Mesodermal cell (in vitro differentiated cells): ENCODE measurements around the gene FMN1.

ENCODE experiments used
- H3K27ac ChIP-seq: 2 replicates; pipeline ENCODE4 v1.7.0; 2013; ENCODE audit warnings: mild to moderate bottlenecking, low read depth, low read length, moderate library complexity; ENCODE audit not compliant: severe bottlenecking
- H3K36me3 ChIP-seq: 2 replicates; pipeline ENCODE4 v1.7.1; 2013; ENCODE audit warnings: mild to moderate bottlenecking, low read length, moderate library complexity; ENCODE audit not compliant: control insufficient read depth, insufficient read depth
- H3K4me1 ChIP-seq: one replicate; pipeline ENCODE4 v1.7.1; 2013; ENCODE audit warnings: mild to moderate bottlenecking, low read length; ENCODE audit not compliant: insufficient read depth, control insufficient read depth, poor library complexity, severe bottlenecking
- H3K4me3 ChIP-seq: 2 replicates; pipeline ENCODE4 v1.7.0; 2013; ENCODE audit warnings: low read length, control low read depth, mild to moderate bottlenecking; ENCODE audit not compliant: insufficient read depth, poor library complexity, severe bottlenecking; ENCODE audit errors: extremely low read depth
- H3K9me3 ChIP-seq: 2 replicates; pipeline ENCODE4 v1.7.1; 2013; ENCODE audit warnings: mild to moderate bottlenecking, low read length, moderate library complexity; ENCODE audit not compliant: control insufficient read depth
- WGBS, 2 experiments: methylation state at CpG; one replicate each; pipeline ENCODE4 v1.1.5; 2013; ENCODE audit warnings: missing lambda C conversion rate in 2 of 2; ENCODE audit not compliant: insufficient coverage in 2 of 2; 5-methylcytosine and 5-hydroxymethylcytosine counted together

FMN1 gene

DNA sequence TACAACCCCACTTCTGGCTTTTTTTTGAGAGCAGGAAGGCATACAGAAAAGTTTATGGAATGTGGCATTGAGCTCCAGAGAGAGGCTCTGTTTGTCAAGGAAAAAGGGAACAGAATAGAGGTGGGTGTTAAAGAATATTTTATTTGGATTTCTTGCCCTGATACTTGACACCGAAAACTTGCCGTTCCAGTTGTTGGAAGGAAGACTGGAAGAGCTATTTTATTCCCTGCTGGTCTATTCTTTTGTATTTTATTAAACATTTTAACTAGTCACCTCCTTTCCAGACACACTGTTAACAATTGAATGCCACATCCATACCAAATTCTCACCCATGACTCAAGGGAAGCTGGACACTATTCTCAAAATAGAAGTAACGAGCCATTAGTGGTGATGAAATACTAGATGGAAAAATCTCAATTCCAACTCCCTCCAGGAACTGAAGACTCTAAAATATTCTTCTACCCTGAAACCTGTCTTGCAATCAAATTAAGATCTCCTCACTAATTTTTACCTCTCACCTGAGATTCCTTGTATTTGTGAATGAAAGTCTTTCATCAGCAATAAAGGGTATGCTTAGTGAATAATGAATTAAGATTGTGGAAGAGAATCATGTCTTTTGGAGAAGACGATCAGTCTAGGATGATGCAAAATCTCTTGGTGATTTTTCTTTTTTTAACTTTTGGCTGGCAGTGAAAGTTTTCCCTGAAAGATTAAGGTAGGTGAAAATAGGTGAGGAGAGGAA, 448.2 kb downstream of the FMN1 start:
- Histone ChIP-seq H3K9me3 (peaks cover 3% of the 10 kb centered on the region), H3K27ac (no peak overlapping the region), H3K36me3 (no peaks in the 10 kb centered on the region), H3K4me3 (no peak overlapping the region), H3K4me1 (no peaks in the 10 kb centered on the region)
- WGBS, 2 experiments, result 96 to 100% methylated on average over 1 of the region's 4 CpGs

DNA sequence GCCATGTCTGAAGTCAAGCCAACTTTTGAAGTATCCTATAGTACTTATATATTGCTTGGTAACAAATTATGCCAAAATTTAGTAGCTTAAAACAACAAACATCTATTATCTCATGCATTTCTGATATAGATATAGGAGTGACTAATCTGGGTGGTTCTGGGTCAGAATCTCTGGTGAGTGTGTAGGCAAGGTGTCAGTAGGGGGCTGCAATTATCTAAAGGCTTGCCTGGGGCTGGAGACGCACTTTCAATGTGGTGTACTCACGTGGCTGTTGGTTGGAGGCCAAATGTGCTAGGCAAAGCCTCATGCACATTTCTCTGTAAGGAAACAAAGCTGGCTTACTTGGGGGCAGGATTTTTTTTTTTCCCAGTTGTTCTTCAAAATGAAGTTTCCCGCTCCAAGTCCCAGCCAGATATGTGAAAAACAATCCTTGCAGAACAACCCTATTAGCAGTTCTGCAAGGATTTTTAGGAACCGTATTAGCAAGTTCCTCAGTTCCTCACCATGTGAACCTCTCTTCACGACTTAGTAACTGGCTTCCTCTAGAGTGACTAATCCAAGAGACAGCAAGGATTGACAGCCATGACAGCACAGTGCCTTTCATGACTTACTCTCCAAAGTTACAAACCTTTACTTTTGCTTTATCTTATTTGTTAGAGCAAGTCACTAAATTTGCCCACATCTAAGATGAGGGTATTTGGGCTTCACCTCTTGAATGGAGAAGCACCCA, 450.9 kb downstream of the FMN1 start:
- H3K36me3 ChIP-seq, result no peaks in the 10 kb centered on the region
- H3K27ac ChIP-seq, result no peak overlapping the region
- H3K9me3 ChIP-seq, result peaks cover 11% of the 10 kb centered on the region
- H3K4me1 ChIP-seq, result no peaks in the 10 kb centered on the region
- WGBS, 2 experiments, result 76 to 85% methylated on average over 3 to 4 of the region's 5 CpGs
- H3K4me3 ChIP-seq, result no peak overlapping the region

DNA sequence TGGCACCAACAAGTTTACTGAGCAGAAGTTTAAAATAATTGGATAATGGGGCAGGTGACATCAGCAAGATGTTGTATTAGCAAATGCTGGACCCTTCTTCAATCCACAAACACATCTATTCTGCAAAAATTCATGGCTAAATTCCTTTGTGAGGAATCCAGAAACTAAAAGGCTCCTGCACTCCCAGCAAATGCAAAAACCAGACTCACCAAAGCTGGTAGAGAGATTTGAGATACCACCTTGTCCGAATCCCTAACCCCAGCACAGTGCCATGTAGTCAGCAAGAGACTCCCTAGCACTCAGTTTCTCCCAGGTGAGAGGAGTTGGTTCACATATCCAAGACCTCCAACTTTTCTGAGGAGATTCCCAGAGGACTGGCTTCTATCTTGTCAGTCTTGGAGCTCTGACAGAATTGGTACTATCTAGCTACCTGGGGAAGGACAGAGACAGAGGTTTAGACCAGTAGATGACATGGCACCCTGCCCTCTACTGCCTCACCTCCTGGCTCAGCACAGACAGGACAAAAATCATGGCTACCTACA, 454.9 kb downstream of the FMN1 start:
- H3K4me1 ChIP-seq, result no peaks in the 10 kb centered on the region
- WGBS, 2 experiments, result 80% methylated on average over 1 of the region's 1 CpG; no CpG with 5 or more reads in 1 of the 2 experiments
- H3K4me3 ChIP-seq, result no peak overlapping the region
- H3K36me3 ChIP-seq, result peaks cover 15% of the 10 kb centered on the region
- no peak overlapping the region for H3K27ac ChIP-seq
- H3K9me3 ChIP-seq, result peaks cover 11% of the 10 kb centered on the region

DNA sequence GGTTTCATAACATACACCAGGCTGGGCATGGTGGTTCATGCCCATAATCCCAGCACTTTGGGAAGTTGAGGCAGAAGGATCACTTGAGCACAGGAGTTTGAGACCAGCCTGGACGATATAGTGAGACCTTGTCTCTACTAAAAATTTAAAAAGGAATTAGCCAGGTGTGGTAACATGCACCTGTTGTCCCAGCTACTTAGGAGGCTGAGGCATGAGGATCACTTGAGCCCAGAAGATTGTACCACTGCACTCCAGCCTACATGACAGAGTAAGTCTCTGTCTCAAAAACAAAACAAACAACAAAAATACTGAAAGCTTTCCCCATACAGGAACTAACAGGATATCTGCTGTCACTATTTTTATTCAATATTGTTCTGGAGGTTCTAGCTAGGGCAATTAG, 455.8 kb downstream of the FMN1 start:
- Histone ChIP-seq H3K36me3 (peaks cover 15% of the 10 kb centered on the region), H3K27ac (no peak overlapping the region), H3K4me1 (no peaks in the 10 kb centered on the region), H3K9me3 (peaks cover 11% of the 10 kb centered on the region), H3K4me3 (no peak overlapping the region)
- 100% methylated on average over 1 of the region's 1 CpG; no CpG with 5 or more reads in 1 of the 2 experiments for WGBS, 2 experiments

DNA sequence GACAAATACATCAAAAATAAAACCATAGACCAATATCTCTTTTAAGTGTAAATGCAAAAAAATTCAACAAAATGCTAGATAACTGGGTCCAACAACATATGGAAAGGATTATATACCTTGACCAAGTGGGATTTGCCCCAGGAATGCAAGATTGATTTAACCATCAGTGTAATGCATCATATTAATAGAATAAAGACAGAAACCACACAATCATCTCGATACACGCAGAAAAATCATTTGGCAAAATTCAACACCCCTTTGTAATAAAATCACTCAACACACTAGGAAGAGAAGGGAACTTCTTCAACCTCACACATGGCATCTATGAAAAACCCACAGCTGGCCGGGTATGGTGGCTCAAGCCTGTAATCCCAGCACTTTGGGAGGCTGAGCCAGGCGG, 457.2 kb downstream of the FMN1 start:
- Histone ChIP-seq H3K9me3 (peaks cover 11% of the 10 kb centered on the region), H3K36me3 (peaks cover 20% of the 10 kb centered on the region), H3K4me1 (no peaks in the 10 kb centered on the region), H3K27ac (no peak overlapping the region), H3K4me3 (no peak overlapping the region)
- 70 to 81% methylated on average over 2 to 4 of the region's 4 CpGs for WGBS, 2 experiments

DNA sequence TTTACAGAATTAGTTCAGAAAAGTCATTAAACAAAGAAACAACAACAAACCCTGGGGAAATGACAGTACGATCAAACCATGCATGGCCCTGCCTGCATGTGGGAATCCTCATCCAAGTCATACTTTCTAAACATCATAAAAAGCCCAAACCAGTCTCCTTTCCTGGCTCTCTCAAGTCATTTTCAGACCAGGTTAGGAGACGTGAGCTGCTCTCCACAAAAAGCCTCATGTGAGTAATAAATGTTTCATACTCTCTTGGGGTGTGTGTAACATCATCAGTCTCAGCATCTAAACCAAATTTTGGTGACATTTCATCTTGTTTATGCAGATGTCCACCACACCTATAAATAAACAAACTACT, 457.8 kb downstream of the FMN1 start:
- WGBS, 2 experiments, result 100% methylated on average over 1 of the region's 2 CpGs; no CpG with 5 or more reads in 1 of the 2 experiments
- peaks cover 11% of the 10 kb centered on the region for H3K9me3 ChIP-seq
- no peaks in the 10 kb centered on the region for H3K4me1 ChIP-seq
- H3K27ac ChIP-seq, result no peak overlapping the region
- peaks cover 26% of the 10 kb centered on the region for H3K36me3 ChIP-seq
- H3K4me3 ChIP-seq, result no peak overlapping the region

DNA sequence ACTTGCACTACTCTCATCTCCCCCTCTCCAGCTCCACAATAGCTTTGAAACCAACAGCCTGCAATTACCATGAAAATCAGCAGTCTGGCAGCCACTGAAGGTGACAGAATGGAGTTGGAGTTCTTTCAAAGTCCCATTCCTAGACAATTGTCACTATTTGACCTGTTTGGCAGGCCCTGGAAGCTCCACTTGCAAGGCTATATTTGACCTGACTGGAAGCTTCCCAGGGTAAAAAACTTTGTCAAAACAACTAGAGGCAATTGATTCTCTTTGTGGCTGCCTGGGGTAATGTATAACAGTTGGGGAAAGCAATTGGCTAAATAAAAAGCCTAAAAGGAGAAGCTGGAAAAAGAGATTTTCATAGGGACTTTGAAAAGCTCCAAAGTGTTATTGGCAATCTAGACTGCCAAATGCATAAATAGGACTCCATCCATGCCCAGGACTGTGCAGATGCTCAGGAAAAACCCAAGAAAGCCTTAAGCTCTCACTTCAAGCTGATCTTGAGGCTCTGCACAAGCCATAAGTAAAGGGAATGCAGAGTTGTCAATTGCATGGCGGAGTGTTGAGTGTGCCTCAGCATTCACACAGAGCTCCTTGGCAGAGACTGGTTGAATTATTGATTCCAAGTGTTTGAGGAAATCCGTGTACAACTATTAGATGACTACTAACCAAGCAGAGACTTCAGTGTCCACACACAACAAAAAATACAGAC, 458.4 kb downstream of the FMN1 start:
- H3K4me3 ChIP-seq, result no peak overlapping the region
- peaks cover 32% of the 10 kb centered on the region for H3K36me3 ChIP-seq
- 100% methylated on average over 1 of the region's 2 CpGs; no CpG with 5 or more reads in 1 of the 2 experiments for WGBS, 2 experiments

DNA sequence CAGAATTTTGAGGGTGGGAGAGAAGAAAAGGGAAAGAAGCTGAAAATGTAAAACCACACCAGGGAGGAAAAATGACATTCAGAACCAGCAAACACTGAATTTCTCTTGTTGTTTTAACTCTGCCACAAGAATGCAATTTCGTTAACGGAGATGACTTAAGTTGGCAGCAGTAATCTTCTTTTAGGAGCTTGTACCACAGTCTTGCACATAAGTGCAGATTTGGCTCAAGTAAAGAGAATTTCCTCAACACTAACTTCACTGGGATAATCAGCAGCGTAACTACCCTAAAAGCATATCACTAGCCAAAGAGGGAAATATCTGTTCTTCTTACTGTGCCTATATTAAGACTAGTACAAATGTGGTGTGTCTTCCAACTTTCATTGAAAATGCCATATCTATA, 461.2 kb downstream of the FMN1 start:
- H3K27ac ChIP-seq, result no peak overlapping the region
- WGBS, 2 experiments, result 40% methylated on average over 2 of the region's 3 CpGs; no CpG with 5 or more reads in 1 of the 2 experiments
- H3K4me1 ChIP-seq, result peaks cover 10% of the 10 kb centered on the region
- peaks cover 38% of the 10 kb centered on the region for H3K36me3 ChIP-seq
- H3K4me3 ChIP-seq, result no peak overlapping the region
- H3K9me3 ChIP-seq, result no peaks in the 10 kb centered on the region

More for the DNA sequence above, 458.4 kb downstream of the FMN1 start:
- H3K4me1 ChIP-seq, result no peaks in the 10 kb centered on the region
- peaks cover 8% of the 10 kb centered on the region for H3K9me3 ChIP-seq
- H3K27ac ChIP-seq, result no peak overlapping the region

DNA sequence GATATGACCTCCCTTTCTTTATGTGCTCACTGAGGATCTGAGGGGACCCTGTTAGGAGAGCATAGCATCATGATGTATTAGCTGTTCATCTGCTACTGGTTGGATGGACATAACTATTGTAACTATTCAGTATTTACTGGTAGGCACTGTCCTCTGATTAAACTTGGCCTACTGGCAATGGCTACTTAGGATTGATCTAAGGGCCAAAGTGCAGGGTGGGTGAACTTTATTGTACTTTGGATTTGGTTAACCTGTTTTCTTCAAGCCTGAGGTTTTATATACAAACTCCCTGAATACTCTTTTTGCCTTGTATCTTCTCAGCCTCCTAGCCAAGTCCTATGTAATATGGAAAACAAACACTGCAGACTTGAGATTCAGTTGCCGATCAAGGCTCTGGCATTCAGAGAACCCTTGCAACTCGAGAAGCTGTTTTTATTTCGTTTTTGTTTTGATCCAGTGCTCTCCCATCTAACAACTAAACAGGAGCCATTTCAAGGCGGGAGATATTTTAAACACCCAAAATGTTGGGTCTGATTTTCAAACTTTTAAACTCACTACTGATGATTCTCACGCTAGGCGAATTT, 461.8 kb downstream of the FMN1 start:
- Histone ChIP-seq H3K4me3 (no peak overlapping the region), H3K4me1 (peaks cover 10% of the 10 kb centered on the region), H3K9me3 (no peaks in the 10 kb centered on the region), H3K27ac (no peak overlapping the region), H3K36me3 (peaks cover 38% of the 10 kb centered on the region)
- 86 to 87% methylated on average over 3 to 4 of the region's 6 CpGs for WGBS, 2 experiments
